T-helper 1 cell (primary cell): ENCODE results near the gene GYS1.

ENCODE experiments used
- DNase-seq, 5 donors: peaks; one replicate each; pipeline ENCODE4 v3.0.0-alpha.2; 2012 to 2020

The GYS1 gene

GRCh38 chr19:49017666-49018351 lies 24.7 kb upstream of the GYS1 start:
- DNase-seq: peak; percentile 42 to 61 (median 56)

DNA sequence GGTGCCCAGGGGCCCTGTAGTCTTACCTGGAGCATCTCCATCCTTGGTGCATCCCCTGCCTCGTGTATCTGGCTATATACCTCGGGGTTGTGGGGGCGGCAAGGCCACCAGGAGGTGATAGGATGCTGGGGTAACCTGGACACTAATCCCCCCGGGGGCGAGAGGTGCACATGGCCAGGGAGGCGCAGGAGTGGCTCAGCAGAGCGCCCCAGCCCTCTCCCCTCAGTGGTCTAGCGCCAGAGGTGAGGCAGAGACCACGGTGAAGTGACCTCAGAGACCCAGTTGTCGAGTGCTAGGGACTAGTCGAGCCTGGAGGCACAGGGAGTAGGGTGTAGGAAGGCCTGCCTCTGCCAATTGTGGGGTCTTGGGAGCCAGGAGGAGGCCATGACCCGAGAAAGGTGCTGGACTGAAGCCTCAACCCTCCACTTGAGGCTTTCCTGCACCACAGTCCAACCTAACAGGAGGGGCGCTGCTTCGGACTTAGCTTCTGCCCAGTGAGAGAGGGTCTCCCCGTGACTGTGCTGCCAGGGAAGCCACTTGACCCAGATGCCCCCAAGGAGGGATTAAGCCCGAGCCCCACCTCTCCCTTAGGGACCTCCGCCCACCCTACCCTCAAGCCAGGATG lies 24.0 kb upstream of the GYS1 start, which contains the start of gene LHB:
Gene LHB (minus strand): TSS at position 51 of the 625 bp plus-strand sequence. CDS start 10 bp downstream, at position 41.
- DNase-seq: no peak

- DNase-seq: no peak
These were observed 23.1 kb upstream of the GYS1 start for GRCh38 chr19:49016067-49016839.

DNA sequence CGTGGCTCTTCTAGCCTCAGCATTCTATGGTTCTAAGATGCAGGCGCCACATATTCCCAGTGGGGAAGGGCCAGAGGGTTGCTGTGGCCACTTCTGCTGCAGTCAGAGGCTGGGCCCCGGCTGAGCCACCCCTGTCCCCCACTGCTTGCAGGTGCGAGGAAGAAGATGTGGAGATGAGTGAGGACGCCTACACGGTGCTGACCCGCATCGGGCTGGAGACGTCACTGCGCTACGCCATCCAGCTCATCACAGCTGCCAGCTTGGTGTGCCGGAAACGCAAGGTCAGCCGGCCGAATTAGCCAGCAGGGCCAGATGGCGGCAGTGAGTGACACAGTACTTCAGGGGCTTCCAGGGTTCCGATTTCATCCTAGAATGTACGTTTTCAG lies 21.8 kb upstream of the GYS1 start:
- DNase-seq: no peak

DNA sequence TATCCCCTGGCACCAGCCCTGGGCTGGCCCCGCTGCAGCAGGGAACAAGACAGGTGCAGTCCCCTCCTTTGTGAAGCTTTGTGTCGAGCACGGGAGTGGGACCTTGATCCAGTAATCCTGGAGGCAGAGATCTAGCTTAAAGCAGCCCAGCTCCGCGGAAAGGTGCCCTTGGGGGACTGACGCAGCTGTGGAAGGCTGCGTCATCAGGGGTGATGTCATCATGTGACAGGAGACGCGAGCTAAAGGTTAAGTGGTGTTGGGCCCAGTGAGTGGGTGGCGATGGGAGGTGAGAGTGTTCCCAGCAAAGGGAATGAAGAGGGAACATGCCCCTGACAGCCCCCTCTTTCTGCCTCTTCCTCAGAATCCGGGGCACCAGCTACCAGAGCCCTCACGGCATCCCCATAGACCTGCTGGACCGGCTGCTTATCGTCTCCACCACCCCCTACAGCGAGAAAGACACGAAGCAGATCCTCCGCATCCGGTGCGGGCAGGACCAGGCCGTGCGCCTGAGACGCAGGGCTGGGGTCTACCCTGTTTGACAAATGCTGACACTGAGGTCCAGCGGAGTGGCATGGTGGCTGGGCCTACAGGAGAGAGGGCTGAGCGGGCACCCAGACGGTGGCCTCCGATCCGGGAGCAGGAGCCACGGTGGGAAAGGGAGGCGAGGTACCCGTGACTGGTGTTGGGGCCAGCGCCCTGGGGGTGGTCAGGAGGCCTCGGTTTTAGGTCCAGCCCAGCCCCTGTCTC lies 21.2 kb upstream of the GYS1 start:
- no peak for DNase-seq

DNA sequence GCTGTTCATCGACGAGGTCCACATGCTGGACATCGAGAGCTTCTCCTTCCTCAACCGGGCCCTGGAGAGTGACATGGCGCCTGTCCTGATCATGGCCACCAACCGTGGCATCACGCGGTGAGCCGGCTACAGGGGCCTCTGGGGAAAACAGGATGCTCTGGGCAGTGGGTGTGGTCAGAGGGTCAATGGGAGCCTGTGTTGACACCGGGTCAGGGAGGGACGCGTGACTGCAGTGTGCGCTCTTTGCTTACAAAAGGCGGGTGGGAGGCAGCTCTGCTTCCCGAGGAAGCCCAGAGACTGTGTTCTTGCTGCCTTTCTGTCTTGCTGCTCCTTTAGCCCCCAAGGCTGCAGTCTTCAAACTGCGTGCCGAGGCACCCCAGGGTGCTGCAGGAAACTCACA lies 18.1 kb upstream of the GYS1 start:
- no peak for DNase-seq

GRCh38 chr19:49010453-49010852 lies 17.3 kb upstream of the GYS1 start:
- DNase-seq: no peak

DNA sequence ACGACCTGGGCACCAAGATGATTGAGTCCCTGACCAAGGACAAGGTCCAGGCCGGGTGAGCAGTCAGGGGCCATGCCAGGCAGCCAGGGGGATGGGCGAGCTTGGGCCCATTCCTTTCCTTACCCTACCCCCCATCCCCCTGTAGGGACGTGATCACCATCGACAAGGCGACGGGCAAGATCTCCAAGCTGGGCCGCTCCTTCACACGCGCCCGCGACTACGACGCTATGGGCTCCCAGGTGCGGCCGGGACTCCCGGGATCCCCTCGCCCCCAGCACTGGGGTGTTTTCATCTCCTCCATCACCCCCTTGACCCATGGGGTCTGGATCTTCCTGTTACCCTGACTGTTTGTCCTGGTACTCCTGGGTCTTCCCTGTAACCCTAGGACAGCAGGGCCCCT lies 16.7 kb upstream of the GYS1 start:
- DNase-seq: no peak

DNA sequence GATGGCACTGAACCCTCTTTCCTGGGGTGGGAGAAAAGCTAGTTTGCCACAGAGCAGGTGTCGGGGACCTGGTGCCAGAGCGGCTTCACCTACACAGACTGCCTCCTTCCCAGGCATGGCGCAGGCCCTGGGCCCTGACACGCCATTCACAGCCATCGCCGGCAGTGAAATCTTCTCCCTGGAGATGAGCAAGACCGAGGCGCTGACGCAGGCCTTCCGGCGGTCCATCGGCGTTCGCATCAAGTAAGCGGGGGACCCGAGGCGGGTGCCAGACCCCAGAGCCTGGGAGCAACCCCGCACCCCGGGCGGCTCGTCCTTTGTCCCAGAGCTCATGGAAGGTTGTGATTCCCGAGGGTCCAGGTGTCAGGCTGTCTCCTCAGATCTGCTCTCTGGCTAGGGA lies 13.8 kb upstream of the GYS1 start:
- no peak for DNase-seq

DNA sequence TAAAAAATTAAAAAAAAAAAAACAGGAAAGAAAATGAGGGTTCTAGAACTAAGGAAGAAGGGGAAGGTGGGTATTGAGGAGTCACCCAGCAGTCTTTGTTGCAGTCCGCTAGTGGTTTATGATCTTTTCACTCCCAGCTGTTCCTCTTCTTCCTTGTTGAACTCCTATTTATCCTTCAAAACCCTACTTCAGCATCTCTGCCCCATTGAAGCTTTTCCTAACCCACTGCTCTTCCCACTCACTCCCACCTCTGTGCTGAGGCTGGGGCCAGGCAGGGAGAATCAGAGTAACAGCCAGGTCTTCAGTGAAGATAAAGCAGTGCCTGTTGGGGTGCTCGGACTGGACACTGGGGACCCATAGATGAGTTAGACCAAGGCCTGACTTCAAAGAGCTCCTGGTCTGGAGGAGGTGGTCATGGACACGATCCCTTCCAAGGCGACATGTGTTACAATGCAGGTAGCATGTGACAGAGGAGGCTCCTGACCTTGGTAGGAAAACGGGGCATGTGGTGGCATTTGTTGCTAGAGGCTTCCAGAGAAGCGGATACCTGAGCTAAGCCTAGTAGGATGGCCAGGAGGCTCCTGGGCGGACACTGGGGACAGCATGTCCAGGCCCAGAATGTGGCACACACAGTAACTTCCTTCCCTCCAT lies 12.0 kb upstream of the GYS1 start:
- no peak for DNase-seq

DNA sequence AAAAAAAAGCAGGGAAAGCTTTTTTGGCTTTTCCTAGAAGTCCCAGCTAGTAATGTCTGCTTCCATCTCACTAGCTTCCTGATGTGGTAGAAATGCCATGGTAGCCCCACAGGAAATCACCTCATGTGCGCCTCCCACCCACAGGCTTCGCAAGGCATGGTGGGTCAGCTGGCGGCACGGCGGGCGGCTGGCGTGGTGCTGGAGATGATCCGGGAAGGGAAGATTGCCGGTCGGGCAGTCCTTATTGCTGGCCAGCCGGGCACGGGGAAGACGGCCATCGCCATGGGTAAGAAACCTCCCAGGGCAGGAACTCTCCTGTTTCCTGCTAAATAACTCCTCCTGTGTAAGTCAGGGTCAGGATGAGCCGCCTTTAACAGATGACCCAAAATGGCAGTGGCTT lies 11.0 kb upstream of the GYS1 start:
- DNase-seq: no peak

DNA sequence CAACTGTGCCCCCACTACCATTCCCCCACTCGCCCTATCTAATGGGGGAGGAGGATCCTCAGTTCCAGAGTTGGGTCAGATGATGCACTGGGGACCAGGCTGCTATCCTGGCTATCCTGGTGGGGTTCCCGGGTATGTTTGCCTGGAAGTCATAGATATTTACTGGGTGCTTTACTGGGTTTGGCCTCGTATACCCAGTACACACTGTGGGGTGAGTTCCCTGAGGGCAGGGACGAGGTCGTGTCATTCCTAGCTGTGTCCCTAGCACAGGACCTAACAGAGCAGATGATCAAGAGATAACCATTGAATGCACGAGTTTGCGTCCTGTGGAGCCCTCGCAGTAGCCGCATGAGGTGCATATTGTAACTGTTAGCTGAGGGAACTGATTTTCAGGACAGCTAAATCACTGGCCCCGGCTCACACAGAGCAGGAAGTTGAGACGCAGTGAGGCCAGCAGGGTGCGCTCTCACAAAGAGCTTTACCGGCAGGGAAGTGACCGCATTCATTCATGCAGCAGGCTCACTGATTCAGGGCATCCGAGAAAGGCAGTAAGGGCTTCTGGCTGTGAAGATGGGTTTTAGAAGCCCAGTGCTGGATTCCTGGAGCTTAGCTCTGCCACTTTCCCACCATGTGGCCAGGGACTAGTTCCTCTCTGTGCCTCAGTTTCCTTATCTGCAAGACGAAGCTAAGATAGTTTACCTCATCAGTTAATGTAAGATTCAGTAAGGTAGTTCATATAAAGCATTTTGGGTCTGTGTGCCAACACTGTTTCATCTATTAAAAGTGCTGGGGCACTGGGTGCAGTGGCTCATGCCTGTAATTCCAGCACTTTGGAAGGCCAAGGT lies 6.6 kb upstream of the GYS1 start:
- DNase-seq: peak; percentile 33 to 66 (median 51)

DNA sequence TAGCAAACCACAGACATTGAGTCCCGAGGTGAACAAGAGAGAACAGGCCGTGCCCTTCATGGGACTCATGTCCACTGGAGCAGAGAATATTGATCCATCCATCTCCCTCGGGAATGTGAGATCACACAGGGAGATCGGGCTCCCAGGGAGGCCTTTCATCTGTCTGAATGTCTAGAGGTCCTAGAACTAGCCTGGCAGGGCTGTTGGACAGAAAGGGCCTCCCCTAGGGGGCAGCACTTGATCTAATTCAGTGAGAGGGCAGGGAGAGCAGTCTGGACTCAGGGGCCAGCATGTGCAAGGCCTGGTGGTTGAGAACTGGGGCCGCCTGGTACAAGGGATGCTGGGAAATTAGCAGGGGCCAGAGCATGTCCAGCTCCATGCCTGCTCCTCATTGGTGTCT lies 4.9 kb upstream of the GYS1 start:
- peak in 2 of 5 donors; percentile 41 to 51 for DNase-seq

- no peak for DNase-seq
These were observed 902 bp upstream of the GYS1 start for GRCh38 chr19:48994035-48994386.

GRCh38 chr19:48992581-48993174 lies 431 bp downstream of the GYS1 start:
- no peak for DNase-seq

DNA sequence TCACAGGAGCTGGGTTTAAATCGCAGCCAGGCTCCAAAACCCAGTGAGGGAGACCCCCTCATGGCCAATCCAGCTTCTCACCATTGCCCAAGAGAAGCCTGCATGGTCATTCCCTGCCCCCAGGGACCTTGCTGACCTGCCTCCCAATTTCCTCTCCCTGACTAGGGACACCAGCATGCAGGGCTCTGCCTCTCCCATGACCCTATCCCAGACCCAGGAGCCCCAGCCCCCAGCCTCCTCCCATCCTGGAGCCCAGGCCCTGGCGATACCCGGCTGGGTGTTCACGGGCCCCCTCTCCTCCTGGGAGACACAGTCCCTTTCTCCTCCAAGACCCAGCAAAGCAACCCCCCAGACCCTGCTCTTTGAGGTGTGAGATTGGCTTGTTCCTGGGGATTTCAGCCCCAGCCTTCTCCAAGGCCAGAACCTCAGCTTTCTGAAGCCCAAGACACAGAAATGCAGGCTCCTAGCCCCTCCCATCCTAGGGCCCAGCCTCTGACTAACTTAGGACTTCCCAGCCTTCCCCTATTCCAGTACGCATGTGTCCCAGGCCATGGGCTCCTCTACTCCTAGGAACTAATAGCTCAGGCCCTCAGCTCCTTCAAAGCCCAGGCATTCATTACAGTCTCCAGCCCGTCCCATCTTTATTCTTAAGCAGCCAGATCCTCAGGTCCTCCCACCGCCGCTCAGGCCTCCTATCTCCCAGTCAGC lies 1.1 kb downstream of the GYS1 start:
- no peak for DNase-seq

DNA sequence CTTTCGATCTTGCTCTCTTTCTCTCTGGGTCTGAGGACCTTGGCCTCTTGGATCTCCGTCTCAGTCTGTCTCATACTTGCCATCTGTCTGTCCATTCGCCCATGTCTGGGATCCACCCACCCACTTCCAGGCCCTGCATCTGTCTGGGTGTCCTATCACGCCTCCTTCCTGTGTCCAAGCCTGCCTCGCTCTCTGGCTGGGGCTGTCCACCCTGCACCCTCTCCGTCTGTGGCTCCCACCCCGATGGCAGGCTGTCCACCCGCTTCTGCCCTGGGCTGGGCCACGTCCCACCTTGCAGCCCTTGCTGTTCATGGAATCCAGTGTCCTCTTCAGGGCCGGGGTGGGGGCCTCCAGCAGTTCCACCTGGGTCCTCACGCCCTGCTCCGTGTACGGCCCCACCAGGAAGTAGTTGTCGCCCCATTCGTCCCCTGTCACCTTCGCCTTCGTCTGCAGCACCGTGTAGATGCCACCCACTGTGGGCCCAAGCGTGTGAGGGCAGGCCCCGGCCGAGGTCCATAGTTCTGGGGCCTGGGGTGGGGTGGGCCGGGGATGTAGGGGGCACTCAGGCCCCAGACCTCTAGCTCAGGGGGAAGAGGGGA lies 2.0 kb downstream of the GYS1 start:
- DNase-seq: no peak

DNA sequence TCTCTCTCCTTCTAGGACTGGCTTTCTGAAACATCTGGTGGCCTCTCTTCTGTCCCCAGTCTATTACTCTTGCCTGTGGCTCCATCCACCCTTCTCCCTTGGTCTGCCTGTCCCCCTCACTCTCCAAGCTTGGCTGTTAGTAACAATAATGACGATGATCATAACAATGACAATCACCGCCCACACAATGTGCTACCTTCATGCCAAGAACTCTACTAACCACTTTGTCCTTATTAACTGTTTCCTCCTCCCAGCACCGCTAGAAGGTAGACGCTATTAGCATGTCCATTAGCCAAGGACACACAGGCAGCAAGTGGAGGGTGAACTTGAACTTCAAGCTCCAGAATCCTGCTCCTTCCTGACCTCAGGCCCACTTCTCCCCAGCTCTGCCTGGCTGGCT lies 2.7 kb downstream of the GYS1 start:
- DNase-seq: no peak

DNA sequence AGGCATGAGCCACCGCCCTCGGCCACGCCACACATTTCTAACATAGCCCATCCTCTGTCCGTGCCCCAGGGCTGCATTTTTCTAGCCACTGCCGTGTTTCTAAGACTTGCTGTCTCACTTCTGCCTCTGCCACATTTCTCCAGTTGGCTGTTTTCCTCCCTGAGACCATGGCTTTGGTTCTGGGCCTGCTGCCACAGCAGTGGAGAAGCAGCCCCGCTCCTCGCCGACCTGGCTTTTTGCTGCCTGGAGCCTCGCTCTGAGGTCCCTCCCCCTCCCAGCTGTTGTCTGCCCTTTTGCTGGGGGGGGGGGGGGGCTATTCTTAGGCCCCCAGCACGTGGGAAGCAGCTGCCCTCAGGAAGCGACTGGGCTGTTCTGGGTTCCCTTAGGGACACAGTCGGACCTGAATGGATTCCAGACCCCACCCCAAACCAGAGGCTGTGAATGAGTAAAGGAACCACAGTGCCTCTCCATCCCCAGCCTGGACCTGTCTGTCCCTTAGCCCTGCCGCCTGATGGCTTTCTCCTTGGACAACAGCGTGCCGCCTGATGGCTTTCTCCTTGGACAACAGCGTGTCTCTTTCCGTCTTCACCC lies 3.3 kb downstream of the GYS1 start:
- no peak for DNase-seq

DNA sequence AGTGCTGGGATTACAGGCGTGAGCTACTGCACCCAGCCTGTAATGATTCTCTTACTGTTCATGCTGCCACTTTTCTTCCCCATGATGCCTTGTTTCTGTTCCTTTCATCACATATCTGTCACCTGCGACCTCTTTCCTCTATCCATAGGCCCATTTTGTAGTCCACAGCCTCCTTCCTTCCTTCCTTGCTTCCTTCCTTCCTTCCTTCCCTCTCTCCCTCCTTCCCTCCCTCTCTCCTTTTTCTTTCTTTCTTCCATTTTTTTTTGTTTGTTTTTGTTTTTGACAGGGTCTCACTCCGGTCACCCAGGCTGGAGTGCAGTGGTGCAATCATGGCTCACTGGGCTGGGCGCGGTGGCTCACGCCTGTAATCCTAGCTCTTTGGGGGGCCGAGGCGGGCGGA lies 4.2 kb downstream of the GYS1 start:
- no peak for DNase-seq
